GM19099 (cell line): ENCODE data around the gene PIGB.

Experiments used
- POLR2A ChIP-seq: IDR thresholded peaks from 3 replicates; pipeline ENCODE4 v1.6.1; 2011; ENCODE audit warnings: low read depth; ENCODE audit not compliant: insufficient read length; ENCODE audit errors: extremely low read depth

The PIGB gene

DNA sequence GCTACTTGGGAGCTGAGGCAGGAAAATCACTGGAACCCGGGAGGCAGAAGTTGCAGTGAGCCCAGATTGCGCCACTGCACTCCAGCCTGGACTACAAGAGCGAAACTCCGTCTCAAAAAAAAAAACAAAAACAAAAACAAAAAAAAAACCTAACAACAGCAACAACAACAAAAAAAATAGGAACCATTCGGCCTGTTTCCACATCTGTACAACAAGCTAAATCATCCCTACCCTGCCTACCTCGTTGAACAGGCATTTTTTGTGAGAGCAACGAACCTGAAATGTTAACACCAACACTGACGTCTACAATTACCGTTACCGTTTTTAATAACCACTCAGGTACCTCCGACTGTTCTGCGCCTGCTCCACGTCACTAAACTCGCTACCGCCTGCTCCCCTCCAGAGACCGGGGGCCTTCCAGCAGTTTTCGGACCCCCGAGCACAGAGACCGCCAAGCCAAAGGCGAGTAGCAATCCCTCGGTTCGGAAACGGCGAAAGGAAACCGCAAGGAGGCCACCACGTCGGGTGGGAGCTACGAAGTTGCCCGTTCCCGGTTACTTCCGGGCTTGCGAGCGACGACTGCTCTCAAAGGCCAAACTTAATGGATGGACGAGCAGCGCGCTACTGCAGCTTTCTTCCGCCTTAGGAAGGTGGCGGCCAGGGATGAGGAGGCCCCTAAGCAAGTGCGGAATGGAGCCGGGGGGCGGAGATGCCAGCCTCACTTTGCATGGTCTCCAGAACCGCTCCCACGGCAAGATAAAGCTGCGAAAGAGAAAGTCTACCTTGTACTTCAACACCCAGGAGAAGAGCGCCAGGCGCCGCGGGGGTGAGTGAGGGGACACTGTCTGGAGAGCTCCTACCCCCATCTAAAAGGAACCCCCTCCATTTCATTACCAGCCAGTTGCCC is at the start of gene PIGB, which contains the start of gene PIGBOS1:
Gene PIGB (plus strand): TSS at position 635 of the 907 bp plus-strand sequence. CDS start 29 bp downstream, at position 664.
Gene PIGBOS1 (minus strand): TSS at position 536 of the 907 bp plus-strand sequence. CDS start 1,331 bp downstream, outside the sequence.
- peak; percentile 70 for TF ChIP-seq POLR2A

DNA sequence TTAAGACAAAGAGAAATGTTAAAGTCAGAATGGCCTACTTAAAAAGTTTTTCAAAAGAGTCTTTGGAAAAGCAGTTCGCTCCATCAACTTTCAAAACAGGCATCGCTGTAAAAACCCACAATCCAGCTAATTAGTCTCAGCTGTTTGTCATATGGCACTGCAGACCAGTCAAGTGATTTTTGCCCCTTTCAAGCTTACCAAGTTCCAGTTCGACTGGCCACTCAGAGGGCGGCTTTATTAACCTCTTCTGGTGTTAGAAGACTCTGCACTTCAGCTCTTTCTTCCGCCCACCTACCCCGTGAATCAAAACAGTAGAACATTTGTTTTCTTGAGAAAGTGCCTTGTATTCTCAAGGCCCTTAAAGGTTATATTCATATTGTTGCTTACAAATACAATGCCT is 48.7 kb upstream of the PIGB start:
- TF ChIP-seq POLR2A, result no peak

GRCh38 chr15:55276324-55276723 is 42.7 kb upstream of the PIGB start:
- TF ChIP-seq POLR2A, result no peak

GRCh38 chr15:55277116-55277564 is 41.9 kb upstream of the PIGB start:
- no peak for TF ChIP-seq POLR2A

DNA sequence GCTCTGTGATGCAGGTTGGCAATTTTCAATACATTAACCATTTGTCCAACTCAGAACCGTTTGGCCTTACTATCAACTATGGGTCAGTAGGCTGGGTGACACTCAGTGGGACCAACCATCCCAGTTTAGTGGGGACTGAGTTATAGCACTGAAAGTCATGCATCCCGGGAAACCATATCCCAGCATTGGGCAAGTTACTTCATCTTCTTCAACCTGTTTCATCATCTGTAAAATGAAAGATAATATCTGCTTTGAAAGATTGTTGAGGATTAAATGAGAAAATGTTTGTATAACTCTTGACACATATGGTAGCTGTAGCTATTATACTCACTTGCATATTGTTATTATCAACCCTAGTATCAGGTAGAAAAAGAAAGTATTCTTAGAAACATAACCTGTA is 41.3 kb upstream of the PIGB start:
- TF ChIP-seq POLR2A, result no peak

DNA sequence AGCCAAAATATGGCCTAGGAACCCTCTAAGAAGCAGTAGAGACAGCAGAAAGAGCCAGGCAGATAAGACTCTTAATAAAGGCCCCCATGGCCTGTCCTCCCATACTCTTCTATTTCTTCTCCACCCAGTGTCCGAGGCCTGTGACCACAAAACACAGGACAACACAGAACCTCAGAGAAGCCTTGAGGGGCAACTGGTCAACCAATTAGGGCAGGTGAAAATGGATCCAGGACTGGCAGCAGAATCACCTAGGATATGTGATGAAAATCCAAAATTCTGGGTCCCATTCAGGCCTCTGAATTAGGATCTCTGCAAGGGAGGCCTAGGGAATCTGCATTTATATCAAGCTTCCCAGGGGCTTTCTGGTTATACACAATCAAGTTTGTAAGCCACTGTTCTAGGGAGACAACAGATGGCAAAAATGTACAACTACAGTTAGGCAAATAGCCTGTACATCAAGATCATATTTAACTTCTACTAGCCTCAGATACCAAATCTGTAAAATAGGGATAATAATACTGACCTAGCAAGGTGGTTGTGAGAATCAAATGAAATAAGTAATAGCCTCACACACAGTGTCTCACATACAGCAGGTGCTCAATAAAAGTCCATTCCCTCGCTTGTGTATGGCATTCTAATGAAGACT is 39.8 kb upstream of the PIGB start:
- TF ChIP-seq POLR2A, result no peak

- no peak for TF ChIP-seq POLR2A
These were observed 39.2 kb upstream of the PIGB start for GRCh38 chr15:55279746-55280351.

DNA sequence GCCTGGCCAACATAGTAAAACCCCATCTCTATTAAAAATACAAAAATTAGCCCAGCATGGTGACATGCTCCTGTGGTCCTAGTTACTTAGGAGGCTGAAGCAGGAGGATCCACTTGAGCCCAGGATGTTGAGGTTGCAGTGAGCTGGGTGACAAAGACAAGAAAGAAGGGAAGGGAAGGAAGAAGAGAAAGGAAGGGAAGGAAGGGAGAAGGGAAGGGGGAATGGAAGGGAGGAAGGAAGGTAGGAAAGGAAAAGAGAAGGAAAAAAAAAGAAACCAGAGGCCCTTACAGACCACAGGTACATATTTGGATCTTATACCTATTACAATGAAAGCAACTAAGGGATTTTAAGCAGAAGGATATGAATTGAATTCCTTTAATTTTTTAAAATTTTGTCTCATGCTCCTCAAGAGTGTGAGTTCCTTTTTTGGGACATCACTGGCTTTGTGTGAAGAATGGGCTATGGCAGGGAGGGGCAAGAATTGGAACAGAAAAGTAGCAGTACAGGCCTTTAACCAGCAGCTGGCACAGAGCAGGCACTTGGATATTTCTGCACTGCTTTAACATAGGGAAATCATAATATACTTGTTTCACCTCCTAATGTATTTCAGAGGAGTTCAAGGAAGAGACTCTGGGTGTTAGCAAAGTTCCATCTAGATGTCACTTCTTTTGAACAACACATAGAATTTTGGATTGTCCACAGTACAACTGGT is 37.3 kb upstream of the PIGB start:
- no peak for TF ChIP-seq POLR2A

- TF ChIP-seq POLR2A, result no peak
These were observed 36.7 kb upstream of the PIGB start for GRCh38 chr15:55282284-55282833.

DNA sequence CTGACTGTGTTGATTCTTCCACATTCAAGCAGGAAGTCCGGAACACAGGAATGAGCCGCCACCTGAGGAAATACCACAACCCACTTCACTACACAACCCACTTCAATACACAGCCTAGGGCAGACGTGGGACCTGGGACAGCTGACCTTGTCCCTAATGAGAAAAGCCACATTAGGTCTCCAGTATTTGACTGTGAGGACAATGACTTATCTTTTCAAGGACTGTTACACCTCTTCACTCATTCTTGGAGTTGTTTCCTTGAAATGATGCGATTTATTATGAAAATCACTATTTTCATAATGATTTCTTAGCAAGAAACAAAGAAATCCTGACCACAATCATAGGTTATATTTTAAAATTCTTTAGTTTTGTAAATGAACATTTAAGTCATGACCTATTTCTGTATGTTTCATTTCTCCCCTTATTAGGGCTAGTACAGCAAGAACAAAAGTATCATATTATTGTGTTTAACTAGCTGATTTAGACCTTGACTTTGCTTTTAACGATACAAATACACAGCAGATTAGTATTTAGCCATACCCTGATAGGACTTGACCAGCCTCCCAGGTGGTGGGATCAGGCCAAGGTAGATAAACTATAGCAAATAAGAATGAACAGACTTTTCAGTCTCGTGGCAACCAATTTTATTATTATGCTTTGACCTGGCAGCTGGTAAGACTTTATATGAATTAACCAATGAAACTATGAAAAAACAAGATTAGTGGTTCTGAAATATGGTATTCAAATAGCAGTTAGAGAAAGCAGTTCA is 35.5 kb upstream of the PIGB start:
- TF ChIP-seq POLR2A, result no peak

DNA sequence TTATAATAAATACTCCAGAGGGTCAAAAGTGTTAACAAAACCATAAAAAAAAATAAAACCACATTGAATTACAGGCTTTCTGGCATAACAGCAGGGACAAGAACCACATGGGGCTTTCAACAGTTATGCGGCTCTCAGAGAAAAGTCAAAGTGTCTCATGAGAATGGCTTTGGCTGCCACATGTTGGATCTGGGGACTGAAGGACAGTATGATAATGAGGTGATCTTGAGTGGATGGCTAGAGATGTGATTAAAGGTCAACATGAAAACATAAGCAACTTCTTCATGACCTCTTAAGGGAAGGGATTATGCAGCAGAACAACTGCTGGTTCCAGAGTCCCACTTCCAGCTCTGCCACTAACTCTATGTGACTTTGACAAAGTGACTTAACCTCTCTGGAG is 34.6 kb upstream of the PIGB start:
- TF ChIP-seq POLR2A, result no peak

- TF ChIP-seq POLR2A, result no peak
These were observed 30.9 kb upstream of the PIGB start for GRCh38 chr15:55288006-55288717.
